HepG2 (cell line): ENCODE measurements around the gene NUP54. TPM values are rescaled to one million over a fixed set of nuclear protein-coding genes. Genes with fewer than 3 reads are reported as not detected.

Source experiments
- ESRRA ChIP-seq: sonication (generic); formaldehyde crosslinking; IDR thresholded peaks from 2 replicates; pipeline ENCODE4 v1.5.1; 2020; ENCODE audit warnings: mild to moderate bottlenecking, low read depth, missing genetic modification reagents
- GATAD2A ChIP-seq: IDR thresholded peaks from 2 replicates; pipeline ENCODE4 v1.6.1; 2016
- HES4 ChIP-seq: sonication (generic); formaldehyde crosslinking; IDR thresholded peaks from 2 replicates; pipeline ENCODE4 v1.9.0; 2021; ENCODE audit warnings: mild to moderate bottlenecking, missing genetic modification reagents, borderline replicate concordance
- KDM4B ChIP-seq: sonication (generic); formaldehyde crosslinking; IDR thresholded peaks from 2 replicates; pipeline ENCODE4 v1.4.0; 2020; ENCODE audit warnings: missing genetic modification reagents
- MED1 ChIP-seq: sonication (generic); formaldehyde crosslinking; IDR thresholded peaks from 2 replicates; pipeline ENCODE4 v1.4.0; 2020; ENCODE audit warnings: missing genetic modification reagents
- POGZ ChIP-seq: sonication (generic); formaldehyde crosslinking; IDR thresholded peaks from 2 replicates; pipeline ENCODE4 v1.4.0; 2020; ENCODE audit warnings: mild to moderate bottlenecking, missing genetic modification reagents
- SIN3B ChIP-seq: fragments of 150-350 bp; IDR thresholded peaks from 2 replicates; pipeline ENCODE4 v1.6.1; 2014; ENCODE audit warnings: low read length
- TFAP4 ChIP-seq: sonication (generic); IDR thresholded peaks from 2 replicates; pipeline ENCODE4 v1.6.1; 2016; ENCODE audit warnings: low read depth, borderline replicate concordance
- TIGD3 ChIP-seq: sonication (generic); formaldehyde crosslinking; IDR thresholded peaks from 2 replicates; pipeline ENCODE4 v1.5.1; 2020; ENCODE audit warnings: mild to moderate bottlenecking, missing genetic modification reagents, borderline replicate concordance
- TOE1 ChIP-seq: sonication (generic); formaldehyde crosslinking; IDR thresholded peaks from 2 replicates; pipeline ENCODE4 v1.4.0; 2020; ENCODE audit warnings: mild to moderate bottlenecking, missing genetic modification reagents
- ZFP1 ChIP-seq: IDR thresholded peaks from 2 replicates; pipeline ENCODE4 v1.6.1; 2016
- ZFP36 ChIP-seq: fragments of 150-350 bp; IDR thresholded peaks from 2 replicates; pipeline ENCODE4 v1.6.1; 2018; ENCODE audit warnings: borderline replicate concordance, low read length, low read depth; ENCODE audit not compliant: partially characterized antibody
- ZNF180 ChIP-seq: sonication (generic); formaldehyde crosslinking; IDR thresholded peaks from 2 replicates; pipeline ENCODE4 v1.4.0; 2020; ENCODE audit warnings: low read depth, missing genetic modification reagents, borderline replicate concordance
- ZNF280B ChIP-seq: sonication (generic); formaldehyde crosslinking; IDR thresholded peaks from 2 replicates; pipeline ENCODE4 v1.5.0; 2020; ENCODE audit warnings: missing genetic modification reagents, mild to moderate bottlenecking, borderline replicate concordance
- ZNF574 ChIP-seq: sonication (generic); formaldehyde crosslinking; IDR thresholded peaks from 2 replicates; pipeline ENCODE4 v1.4.0; 2020; ENCODE audit warnings: missing genetic modification reagents
- ZNF737 ChIP-seq: sonication (generic); formaldehyde crosslinking; IDR thresholded peaks from 2 replicates; pipeline ENCODE4 v1.5.0; 2020; ENCODE audit warnings: missing genetic modification reagents, mild to moderate bottlenecking, borderline replicate concordance
- ZNF841 ChIP-seq: sonication (generic); formaldehyde crosslinking; IDR thresholded peaks from 2 replicates; pipeline ENCODE4 v1.8.1; 2023; ENCODE audit warnings: missing genetic modification reagents, borderline replicate concordance
- polyA plus RNA-seq, 8 experiments: library from polyadenylated mRNA; depleted of rRNA in 3 of 8; stranded (reverse) in 7 of 8; unstranded in 1 of 8; fragments of >200 nt; fragmentation: Illumina TruSeq in 4 of 8; extraction: Trizol in 4 of 8; gene quantifications; 2 replicates each; pipeline versions ENCODE4 v1.2.1 to v1.2.3, GENCODE V29; 2011 to 2016; ENCODE audit warnings: low read depth in 4 of 8, missing spikeins in 1 of 8, mixed read lengths in 1 of 8; ENCODE audit not compliant: insufficient read depth in 1 of 8
- total RNA-seq, 5 experiments: library from RNA; depleted of rRNA; stranded (reverse); fragments of >200 nt; fragmentation: Illumina TruSeq; extraction: Trizol; gene quantifications; 2 replicates each; pipeline ENCODE4 v1.2.3, GENCODE V29; 2016; ENCODE audit warnings: low read depth in 1 of 5
- TF ChIP-seq, protein P1 (sequence below): sonication (generic); formaldehyde crosslinking; IDR thresholded peaks from 2 replicates; pipeline ENCODE4 v1.4.0; 2020; ENCODE audit warnings: mild to moderate bottlenecking, missing genetic modification reagents
- TF ChIP-seq, protein P2 (sequence below): sonication (generic); formaldehyde crosslinking; IDR thresholded peaks from 2 replicates; pipeline ENCODE4 v1.4.0; 2020; ENCODE audit warnings: mild to moderate bottlenecking, missing genetic modification reagents
- TF ChIP-seq, protein P3 (sequence below): sonication (generic); formaldehyde crosslinking; IDR thresholded peaks from 2 replicates; pipeline ENCODE4 v1.4.0; 2020; ENCODE audit warnings: missing genetic modification reagents

The NUP54 gene
- total and polyA plus RNA-seq, 2 of the 13 experiments (the other 11 are each of a cell fraction or from before 2014, with no cell fraction given), result 36.1 to 69.3 TPM

GRCh38 chr4:76148142-76148865, at the start of gene NUP54 (continued):
- TF ChIP-seq TIGD3 (CRISPR knock-in tag) (0 out of 2 replicates have a peak, but pooled peaks have one; percentile 18), ZNF280B (CRISPR knock-in tag) (peak; percentile 74; the same call in 1 of the 2 replicates), KDM4B (CRISPR knock-in tag) (peak; percentile 60; the same call in 1 of the 2 replicates), ZFP36 (no peak), ZNF737 (no peak; the same call in 1 of the 2 replicates), HES4 (CRISPR knock-in tag) (0 out of 2 replicates have a peak, but pooled peaks have one; percentile 26), ZNF180 (CRISPR knock-in tag) (no peak), POGZ (CRISPR knock-in tag) (peak; percentile 97), ZNF841 (CRISPR knock-in tag) (0 out of 2 replicates have a peak, but pooled peaks have one; percentile 27), MED1 (CRISPR knock-in tag) (peak; percentile 82), ZNF574 (CRISPR knock-in tag) (peak; percentile 96), GATAD2A (CRISPR knock-in tag) (peak; percentile 87), SIN3B (peak; percentile 97), ESRRA (CRISPR knock-in tag) (no peak; the same call in 1 of the 2 replicates), TOE1 (CRISPR knock-in tag) (0 out of 2 replicates have a peak, but pooled peaks have one; percentile 64), ZFP1 (CRISPR knock-in tag) (peak; percentile 90), TFAP4 (peak; percentile 51; the same call in 1 of the 2 replicates)
- TF ChIP-seq, protein P1, sequence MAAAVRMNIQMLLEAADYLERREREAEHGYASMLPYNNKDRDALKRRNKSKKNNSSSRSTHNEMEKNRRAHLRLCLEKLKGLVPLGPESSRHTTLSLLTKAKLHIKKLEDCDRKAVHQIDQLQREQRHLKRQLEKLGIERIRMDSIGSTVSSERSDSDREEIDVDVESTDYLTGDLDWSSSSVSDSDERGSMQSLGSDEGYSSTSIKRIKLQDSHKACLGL (CRISPR knock-in tag), result peak; percentile 56; the same call in 1 of the 2 replicates
- TF ChIP-seq, protein P2, sequence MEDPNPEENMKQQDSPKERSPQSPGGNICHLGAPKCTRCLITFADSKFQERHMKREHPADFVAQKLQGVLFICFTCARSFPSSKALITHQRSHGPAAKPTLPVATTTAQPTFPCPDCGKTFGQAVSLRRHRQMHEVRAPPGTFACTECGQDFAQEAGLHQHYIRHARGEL (CRISPR knock-in tag), result no peak
- TF ChIP-seq, protein P3, sequence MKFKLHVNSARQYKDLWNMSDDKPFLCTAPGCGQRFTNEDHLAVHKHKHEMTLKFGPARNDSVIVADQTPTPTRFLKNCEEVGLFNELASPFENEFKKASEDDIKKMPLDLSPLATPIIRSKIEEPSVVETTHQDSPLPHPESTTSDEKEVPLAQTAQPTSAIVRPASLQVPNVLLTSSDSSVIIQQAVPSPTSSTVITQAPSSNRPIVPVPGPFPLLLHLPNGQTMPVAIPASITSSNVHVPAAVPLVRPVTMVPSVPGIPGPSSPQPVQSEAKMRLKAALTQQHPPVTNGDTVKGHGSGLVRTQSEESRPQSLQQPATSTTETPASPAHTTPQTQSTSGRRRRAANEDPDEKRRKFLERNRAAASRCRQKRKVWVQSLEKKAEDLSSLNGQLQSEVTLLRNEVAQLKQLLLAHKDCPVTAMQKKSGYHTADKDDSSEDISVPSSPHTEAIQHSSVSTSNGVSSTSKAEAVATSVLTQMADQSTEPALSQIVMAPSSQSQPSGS (CRISPR knock-in tag), result peak; percentile 95
